Activated naive CD4-positive, alpha-beta T cell treated with anti-CD3 and anti-CD28 coated beads for 36 hours (primary cell): ENCODE measurements around the gene YPEL1. TPM values are rescaled to one million over a fixed set of nuclear protein-coding genes. Genes with fewer than 3 reads are reported as not detected.
"Not testable (repeated sequence)": the region's sequence is repeated elsewhere in the genome, so short reads cannot be mapped to it uniquely, and the experiment has no call there.

ENCODE experiments used
- CTCF ChIA-PET: fragments of 350-600 bp; sonication (Branson Sonifier 250); formaldehyde crosslinking; loops from one replicate; lab custom pipeline; 2021; ENCODE audit warnings: antibody characterized with exemption; lab: Charles Lee
- DNase-seq: peaks from one replicate; pipeline ENCODE4 v3.0.0-alpha.2; 2020
- H3K27ac Mint-ChIP-seq: one replicate; pipeline ENCODE4 v1.8.0; 2021; ENCODE audit warnings: mild to moderate bottlenecking, mixed read lengths
- H3K27me3 Mint-ChIP-seq: one replicate; pipeline ENCODE4 v1.8.0; 2021; ENCODE audit warnings: low read depth, mixed read lengths
- H3K36me3 Mint-ChIP-seq: one replicate; pipeline ENCODE4 v1.8.0; 2021; ENCODE audit warnings: low read depth, mixed read lengths
- H3K4me1 Mint-ChIP-seq: one replicate; pipeline ENCODE4 v1.8.0; 2021; ENCODE audit warnings: low read depth, mixed read lengths
- H3K4me3 Mint-ChIP-seq: one replicate; pipeline ENCODE4 v1.8.0; 2021; ENCODE audit warnings: mild to moderate bottlenecking, moderate library complexity, mixed read lengths
- H3K9me3 Mint-ChIP-seq: one replicate; pipeline ENCODE4 v1.8.0; 2021; ENCODE audit warnings: mixed read lengths
- intact Hi-C: fragments of 100-400 bp; cut with micrococcal nuclease; formaldehyde crosslinking; loops from one replicate; pipeline ENCODE4 v1.15.1; 2023
- total RNA-seq, 2 experiments: library from RNA; stranded (reverse); gene quantifications; one replicate each; pipeline ENCODE4 v1.2.3, GENCODE V29; 2021

YPEL1 gene
- total RNA-seq, 2 experiments from 2014 or later = 0.88 to 1.6 TPM

DNA sequence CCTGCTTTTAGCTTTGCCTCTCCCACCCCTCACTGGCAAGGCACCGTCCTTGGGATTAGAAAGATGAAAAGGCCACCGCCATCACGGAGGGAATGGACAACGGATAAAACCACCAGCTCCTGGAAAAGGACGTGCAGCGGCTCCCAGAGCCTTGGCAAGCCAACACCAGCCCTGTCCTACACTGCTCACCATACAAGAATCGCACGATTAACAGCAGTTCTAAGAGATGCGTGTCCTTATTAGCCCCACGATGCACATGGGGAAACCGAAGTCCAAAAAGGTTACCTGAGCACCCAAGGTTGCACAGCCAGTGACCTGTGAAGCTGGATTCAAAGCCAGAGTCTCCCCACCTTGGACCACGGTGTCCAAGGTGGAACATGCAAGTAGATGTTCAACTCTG, 7.3 kb downstream of the YPEL1 start:
- no peak for DNase-seq
- Mint-ChIP-seq H3K27me3 (no peaks in the 10 kb centered on the region), H3K9me3 (no peaks in the 10 kb centered on the region), H3K36me3 (no peaks in the 10 kb centered on the region), H3K4me1 (peaks cover 2% of the 10 kb centered on the region), H3K4me3 (no peak overlapping the region), H3K27ac (no peak overlapping the region)
- intact Hi-C loops = no loop called here
- CTCF ChIA-PET = no interaction called here

DNA sequence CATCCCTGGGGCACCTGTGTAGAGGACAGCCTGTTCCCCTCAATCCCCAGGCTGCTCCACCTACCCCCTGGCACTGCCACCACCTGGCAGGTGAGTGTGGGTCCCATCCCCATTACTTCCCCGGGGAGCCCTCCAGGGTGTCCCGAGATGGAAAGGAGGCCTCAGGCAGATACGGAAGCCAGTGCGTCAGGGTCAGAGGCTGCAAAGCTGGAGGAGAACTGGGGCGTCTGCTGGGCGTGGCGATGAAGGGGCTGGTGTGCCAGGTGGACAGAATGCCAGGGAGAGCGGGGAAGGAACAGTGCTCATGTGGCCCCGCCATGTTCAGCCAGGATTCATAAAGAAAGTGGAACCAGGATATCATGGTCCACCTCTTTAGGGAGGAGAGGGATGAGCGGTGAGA, 7.8 kb downstream of the YPEL1 start:
- Mint-ChIP-seq H3K4me3 (no peak overlapping the region), H3K27me3 (no peaks in the 10 kb centered on the region), H3K4me1 (peaks cover 2% of the 10 kb centered on the region), H3K9me3 (no peaks in the 10 kb centered on the region), H3K36me3 (no peaks in the 10 kb centered on the region), H3K27ac (no peak overlapping the region)
- DNase-seq = no peak
- intact Hi-C loops = no loop called here
- CTCF ChIA-PET = no interaction called here

- Mint-ChIP-seq H3K27me3 (no peaks in the 10 kb centered on the region), H3K4me3 (no peak overlapping the region), H3K4me1 (peaks cover 2% of the 10 kb centered on the region), H3K36me3 (no peaks in the 10 kb centered on the region), H3K9me3 (no peaks in the 10 kb centered on the region), H3K27ac (no peak overlapping the region)
- no peak for DNase-seq
- CTCF ChIA-PET = interaction anchor here (0.5 to 1.2 kb wide), 2 partner anchors 18 to 80 kb away, joined by 4 read pairs; no protein-coding TSS in a partner anchor
- intact Hi-C loops = no loop called here
Measured at GRCh38 chr22:21727159-21727558, 8.4 kb downstream of the YPEL1 start.

GRCh38 chr22:21726650-21727049, 8.9 kb downstream of the YPEL1 start:
- Mint-ChIP-seq H3K4me1 (peaks cover 2% of the 10 kb centered on the region), H3K9me3 (no peaks in the 10 kb centered on the region), H3K27ac (no peak overlapping the region), H3K36me3 (no peaks in the 10 kb centered on the region), H3K4me3 (no peak overlapping the region), H3K27me3 (no peaks in the 10 kb centered on the region)
- peak; percentile 60 for DNase-seq
- intact Hi-C loops = loop anchor here (1.0 kb wide), 1 partner anchor 13 kb away; no protein-coding TSS in a partner anchor
- CTCF ChIA-PET = interaction anchor here (1.2 kb wide), 1 partner anchor 80 kb away, joined by 4 read pairs; no protein-coding TSS in a partner anchor

- H3K4me3 Mint-ChIP-seq = no peak overlapping the region
- H3K27ac Mint-ChIP-seq = no peak overlapping the region
- DNase-seq = no peak
- H3K9me3 Mint-ChIP-seq = no peaks in the 10 kb centered on the region
- peaks cover 2% of the 10 kb centered on the region for H3K4me1 Mint-ChIP-seq
- intact Hi-C loops = loop anchor here (1.0 kb wide), 1 partner anchor 13 kb away; no protein-coding TSS in a partner anchor
- no peaks in the 10 kb centered on the region for H3K27me3 Mint-ChIP-seq
- CTCF ChIA-PET = interaction anchor here (1.2 kb wide), 1 partner anchor 79 kb away, joined by 4 read pairs; no protein-coding TSS in a partner anchor
- no peaks in the 10 kb centered on the region for H3K36me3 Mint-ChIP-seq
Measured at GRCh38 chr22:21725956-21726649, 9.5 kb downstream of the YPEL1 start.

DNA sequence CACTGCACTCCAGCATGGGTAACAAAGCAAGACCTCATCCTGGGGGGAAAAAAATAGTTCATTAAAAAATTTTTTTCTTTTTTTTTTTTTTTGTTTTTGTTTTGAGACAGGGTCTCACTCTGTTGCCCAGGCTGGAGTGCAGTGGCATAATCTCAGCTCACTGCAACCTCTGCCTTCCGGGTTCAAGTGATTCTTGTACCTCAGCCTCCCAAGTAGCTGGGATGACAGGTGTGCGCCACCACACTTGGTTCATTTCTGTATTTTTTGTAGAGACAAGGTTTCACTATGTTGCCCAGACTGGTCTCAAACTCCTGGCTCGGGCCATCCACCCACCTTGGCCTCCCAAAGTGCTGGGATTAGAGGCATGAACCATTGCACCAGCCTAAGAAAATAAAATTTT, 11.1 kb downstream of the YPEL1 start:
- not testable (repeated sequence) for H3K4me3 Mint-ChIP-seq

GRCh38 chr22:21721195-21721852, 14.3 kb downstream of the YPEL1 start:
- DNase-seq, H3K27me3 Mint-ChIP-seq, H3K36me3 Mint-ChIP-seq, intact Hi-C loops, H3K4me1 Mint-ChIP-seq, H3K9me3 Mint-ChIP-seq, H3K4me3 Mint-ChIP-seq, H3K27ac Mint-ChIP-seq, CTCF ChIA-PET: not testable (repeated sequence)

More for the DNA sequence above, 11.1 kb downstream of the YPEL1 start:
- H3K36me3 Mint-ChIP-seq, H3K4me1 Mint-ChIP-seq, DNase-seq, H3K27ac Mint-ChIP-seq, H3K27me3 Mint-ChIP-seq, CTCF ChIA-PET, H3K9me3 Mint-ChIP-seq, intact Hi-C loops: not testable (repeated sequence)

- H3K27me3 Mint-ChIP-seq, H3K4me3 Mint-ChIP-seq, H3K27ac Mint-ChIP-seq, H3K9me3 Mint-ChIP-seq, DNase-seq, intact Hi-C loops, H3K36me3 Mint-ChIP-seq, H3K4me1 Mint-ChIP-seq: not testable (repeated sequence)
- CTCF ChIA-PET = interaction anchor here (0.7 kb wide), 1 partner anchor 207 kb away, joined by 3 read pairs; no protein-coding TSS in a partner anchor
Measured at GRCh38 chr22:21720191-21720859, 15.3 kb downstream of the YPEL1 start.

DNA sequence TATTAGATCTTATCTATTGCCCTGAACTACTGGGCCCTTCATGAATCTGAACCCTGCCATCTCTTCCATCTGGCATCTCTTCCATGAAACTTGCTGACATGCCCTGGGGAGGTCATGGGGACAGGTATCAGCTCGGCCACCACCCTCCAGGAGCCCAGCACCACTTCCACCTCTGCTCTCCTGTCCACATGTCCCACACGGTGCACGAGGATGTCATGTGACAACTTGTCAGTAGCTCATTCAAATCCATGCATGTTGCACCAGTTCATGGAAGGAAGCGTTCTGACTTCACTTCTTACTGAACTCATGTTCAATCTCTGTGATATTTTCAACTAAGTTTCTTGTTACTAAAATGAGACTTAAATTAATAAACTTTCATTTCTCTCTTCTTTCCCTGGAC, 16.6 kb downstream of the YPEL1 start:
- Mint-ChIP-seq H3K27me3 (no peaks in the 10 kb centered on the region), H3K27ac (no peak overlapping the region), H3K4me3 (no peak overlapping the region), H3K9me3 (no peaks in the 10 kb centered on the region), H3K4me1 (no peaks in the 10 kb centered on the region), H3K36me3 (no peaks in the 10 kb centered on the region)
- CTCF ChIA-PET = interaction anchor here (0.6 to 1.0 kb wide), 2 partner anchors 29 to 234 kb away, joined by 3 to 5 read pairs; partner anchors contain the start of gene PPM1F
- intact Hi-C loops = no loop called here
- DNase-seq = no peak

GRCh38 chr22:21718499-21718898, 17.1 kb downstream of the YPEL1 start:
- DNase-seq = no peak
- Mint-ChIP-seq H3K27me3 (no peaks in the 10 kb centered on the region), H3K4me3 (no peak overlapping the region), H3K27ac (no peak overlapping the region), H3K4me1 (peaks cover 1% of the 10 kb centered on the region), H3K36me3 (no peaks in the 10 kb centered on the region), H3K9me3 (no peaks in the 10 kb centered on the region)
- intact Hi-C loops = no loop called here
- CTCF ChIA-PET = no interaction called here

DNA sequence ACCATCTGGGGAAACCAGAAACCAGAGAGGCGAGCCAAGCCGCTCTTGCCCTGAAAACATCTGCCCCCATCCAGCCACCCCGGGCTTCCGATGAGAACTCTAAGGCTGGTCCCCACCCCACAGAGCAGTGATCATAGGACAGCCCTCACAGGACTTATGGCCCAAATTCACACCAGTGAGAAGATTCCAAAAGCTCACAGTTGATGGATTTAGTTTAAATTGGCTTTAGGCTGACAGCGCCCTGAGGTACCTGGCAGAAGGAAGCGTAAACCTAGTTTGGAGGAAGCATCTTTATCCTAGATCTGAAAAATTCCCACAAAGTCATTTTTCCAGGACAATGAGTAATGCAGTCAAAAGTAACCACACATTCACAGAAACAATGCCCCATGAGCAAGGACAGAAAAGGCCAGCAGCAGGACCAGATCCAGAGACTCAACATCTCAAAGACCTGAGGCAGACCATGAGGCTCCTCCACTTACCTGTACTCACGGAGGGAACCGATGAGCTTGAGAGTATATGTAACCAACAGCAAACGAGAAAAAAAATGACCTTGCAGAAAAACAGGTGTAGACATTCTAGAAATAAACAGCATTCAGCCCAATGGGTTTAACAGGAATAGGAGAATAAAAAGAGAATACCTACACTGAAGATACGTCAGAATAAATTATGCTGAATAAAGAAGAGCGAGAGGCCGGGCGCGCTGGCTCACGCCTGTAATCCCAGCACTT, 19.0 kb downstream of the YPEL1 start:
- DNase-seq, H3K36me3 Mint-ChIP-seq, H3K4me1 Mint-ChIP-seq, CTCF ChIA-PET, H3K4me3 Mint-ChIP-seq, intact Hi-C loops, H3K9me3 Mint-ChIP-seq, H3K27me3 Mint-ChIP-seq, H3K27ac Mint-ChIP-seq: not testable (repeated sequence)

GRCh38 chr22:21714786-21715185, 20.8 kb downstream of the YPEL1 start:
- intact Hi-C loops = no loop called here
- peaks cover 9% of the 10 kb centered on the region for H3K4me1 Mint-ChIP-seq
- no peak overlapping the region for H3K4me3 Mint-ChIP-seq
- no peaks in the 10 kb centered on the region for H3K36me3 Mint-ChIP-seq
- H3K9me3 Mint-ChIP-seq = no peaks in the 10 kb centered on the region
- CTCF ChIA-PET = no interaction called here
- H3K27ac Mint-ChIP-seq = no peak overlapping the region
- no peak for DNase-seq
- no peaks in the 10 kb centered on the region for H3K27me3 Mint-ChIP-seq
